PC-3 (cell line): ENCODE results near the gene FAM241B. TPM values are rescaled to one million over a fixed set of nuclear protein-coding genes. Genes with fewer than 3 reads are reported as not detected.
A peak's percentile ranks its signal among the peaks of the same experiment; 100 is the strongest.

Experiments used
- ATAC-seq: fragments of 200-7000 bp; cut with Tn5 transposase; 2 replicates; pipeline ENCODE4 v1.9.1; 2020; ENCODE audit warnings: mild to moderate bottlenecking, moderate library complexity
- BruUV-seq: library from RNA; stranded (reverse); fragments of 400-500 nt; replicated peaks from 2 replicates; lab custom pipeline; 2021; lab: Mats Ljungman, UMichigan
- CTCF ChIA-PET: fragments of 300-600 bp; sonication (Branson Sonifier 250); formaldehyde crosslinking; loops from one replicate; lab custom pipeline; 2022; ENCODE audit warnings: antibody characterized with exemption; lab: Charles Lee
- POLR2A ChIA-PET: fragments of 300-600 bp; sonication (Branson Sonifier 250); formaldehyde crosslinking; loops from one replicate; lab custom pipeline; 2022; ENCODE audit warnings: antibody characterized with exemption; ENCODE audit not compliant: unreplicated experiment; lab: Charles Lee
- DNase-seq: peaks from one replicate; pipeline ENCODE4 v3.0.0-alpha.2; 2015
- H2AFZ ChIP-seq: fragments of 300-600 bp; sonication (generic); 2 replicates; pipeline ENCODE4 v1.6.0; 2016; ENCODE audit warnings: antibody characterized with exemption, low read length
- H3F3A ChIP-seq: fragments of 300-600 bp; sonication (generic); one replicate; pipeline ENCODE4 v1.6.0; 2017; ENCODE audit warnings: antibody characterized with exemption, low read length, control low read depth, mild to moderate bottlenecking; ENCODE audit not compliant: unreplicated experiment
- H3K27ac ChIP-seq: fragments of 300-600 bp; sonication (generic); 2 replicates; pipeline ENCODE4 v1.5.1; 2016; ENCODE audit warnings: mild to moderate bottlenecking, low read length
- H3K27me3 ChIP-seq: fragments of 300-600 bp; sonication (generic); 2 replicates; pipeline ENCODE4 v1.6.1; 2016; ENCODE audit warnings: low read length, mixed read lengths
- H3K36me3 ChIP-seq: fragments of 300-600 bp; sonication (generic); 2 replicates; pipeline ENCODE4 v1.6.1; 2016; ENCODE audit warnings: low read depth, mixed run types, low read length, mixed read lengths
- H3K4me1 ChIP-seq: fragments of 300-600 bp; sonication (generic); 2 replicates; pipeline ENCODE4 v1.5.1; 2016; ENCODE audit warnings: low read length; ENCODE audit not compliant: insufficient read depth
- H3K4me2 ChIP-seq: fragments of 300-600 bp; sonication (generic); 2 replicates; pipeline ENCODE4 v1.6.0; 2016; ENCODE audit warnings: low read length
- H3K4me3 ChIP-seq: fragments of 300-600 bp; sonication (generic); 2 replicates; pipeline ENCODE4 v1.5.1; 2016; ENCODE audit warnings: mild to moderate bottlenecking, low read length, mixed read lengths
- H3K79me2 ChIP-seq: fragments of 300-600 bp; sonication (generic); 2 replicates; pipeline ENCODE4 v1.6.1; 2017; ENCODE audit warnings: low read length, mixed read lengths
- H3K9ac ChIP-seq: fragments of 300-600 bp; sonication (generic); 2 replicates; pipeline ENCODE4 v1.6.0; 2016; ENCODE audit warnings: mild to moderate bottlenecking, low read length
- H3K9me2 ChIP-seq: fragments of 300-600 bp; sonication (generic); replicated peaks from 2 replicates; pipeline ENCODE4 v1.6.1; 2016; ENCODE audit warnings: mixed run types, low read length, mixed read lengths
- H3K9me3 ChIP-seq: fragments of 300-600 bp; sonication (generic); 2 replicates; pipeline ENCODE4 v1.6.1; 2016; ENCODE audit warnings: low read length, mixed read lengths
- H4K20me1 ChIP-seq: fragments of 300-600 bp; sonication (generic); 2 replicates; pipeline ENCODE4 v1.6.1; 2016; ENCODE audit warnings: low read length, mixed read lengths
- CTCF ChIP-seq: fragments of 300-600 bp; sonication (generic); conservative IDR thresholded peaks from 2 replicates; pipeline ENCODE4 v1.5.1; 2017; ENCODE audit warnings: antibody characterized with exemption, low read depth, mild to moderate bottlenecking, low read length
- EZH2 ChIP-seq: fragments of 300-600 bp; sonication (generic); IDR thresholded peaks from one replicate; pipeline ENCODE4 v1.6.1; 2017; ENCODE audit warnings: antibody characterized with exemption, mild to moderate bottlenecking, low read length; ENCODE audit not compliant: unreplicated experiment
- EZH2phosphoT487 ChIP-seq: fragments of 300-600 bp; sonication (generic); IDR thresholded peaks from 2 replicates; pipeline ENCODE4 v1.6.1; 2018; ENCODE audit warnings: mild to moderate bottlenecking, antibody characterized with exemption, low read length, borderline replicate concordance
- intact Hi-C: fragments of 100-400 bp; cut with micrococcal nuclease; formaldehyde crosslinking; loops from 2 replicates; pipeline ENCODE4 v1.9.0; 2023
- total RNA-seq: library from RNA; depleted of rRNA; stranded (reverse); fragments of >200 nt; gene quantifications from 2 replicates; pipeline ENCODE4 v1.2.3, GENCODE V29; 2014

FAM241B gene
- total RNA-seq, 1 experiment from 2014 or later, result 45.4 TPM

GRCh38 chr10:69656742-69657269 lies 26.8 kb downstream of the FAM241B start:
- H3K4me2 ChIP-seq, result no peak overlapping the region
- H2AFZ ChIP-seq, result no peak overlapping the region
- H3K9me2 ChIP-seq, result no peaks in the 10 kb centered on the region
- CTCF ChIA-PET, result no interaction called here
- H3K36me3 ChIP-seq, result no peaks in the 10 kb centered on the region
- BruUV-seq, result no TSS peak
- H3K27ac ChIP-seq, result no peak overlapping the region
- H3K9ac ChIP-seq, result no peak overlapping the region
- H4K20me1 ChIP-seq, result no peaks in the 10 kb centered on the region
- intact Hi-C loops, result no loop called here
- H3F3A ChIP-seq, result no peaks in the 10 kb centered on the region
- no peak for TF ChIP-seq CTCF
- no peak for TF ChIP-seq EZH2phosphoT487
- no peak for TF ChIP-seq EZH2
- POLR2A ChIA-PET, result no interaction called here
- no peak; the same call in 1 of the 2 replicates for ATAC-seq
- H3K4me1 ChIP-seq, result no peaks in the 10 kb centered on the region
- DNase-seq, result peak; percentile 36
- H3K27me3 ChIP-seq, result peaks cover 58% of the 10 kb centered on the region
- no peaks in the 10 kb centered on the region for H3K9me3 ChIP-seq
- no peaks in the 10 kb centered on the region for H3K79me2 ChIP-seq
- H3K4me3 ChIP-seq, result no peak overlapping the region

GRCh38 chr10:69657430-69657829 lies 27.4 kb downstream of the FAM241B start:
- Histone ChIP-seq H3K9me3 (no peaks in the 10 kb centered on the region), H2AFZ (no peak overlapping the region), H3K4me1 (no peaks in the 10 kb centered on the region), H3K4me3 (no peak overlapping the region), H3K27me3 (peaks cover 64% of the 10 kb centered on the region), H3K36me3 (no peaks in the 10 kb centered on the region), H3K4me2 (no peak overlapping the region), H3F3A (no peaks in the 10 kb centered on the region), H3K9ac (no peak overlapping the region), H4K20me1 (no peaks in the 10 kb centered on the region), H3K79me2 (no peaks in the 10 kb centered on the region), H3K27ac (no peak overlapping the region), H3K9me2 (no peaks in the 10 kb centered on the region)
- no peak for ATAC-seq
- DNase-seq, result peak; percentile 19
- intact Hi-C loops, result no loop called here
- no TSS peak for BruUV-seq
- TF ChIP-seq EZH2, result no peak
- no peak for TF ChIP-seq CTCF
- TF ChIP-seq EZH2phosphoT487, result no peak
- ChIA-PET POLR2A (no interaction called here), CTCF (interaction anchor here (0.6 kb wide), 1 partner anchor 28 kb away, joined by 3 read pairs; no protein-coding TSS in a partner anchor)

- no peaks in the 10 kb centered on the region for H3F3A ChIP-seq
- H2AFZ ChIP-seq, result no peak overlapping the region
- TF ChIP-seq CTCF (no peak), EZH2phosphoT487 (no peak)
- intact Hi-C loops, result no loop called here
- H3K9me3 ChIP-seq, result no peaks in the 10 kb centered on the region
- DNase-seq (no peak), ATAC-seq (no peak)
- H3K4me2 ChIP-seq, result no peak overlapping the region
- ChIA-PET POLR2A (no interaction called here), CTCF (interaction anchor here (0.6 kb wide), 1 partner anchor 28 kb away, joined by 3 read pairs; no protein-coding TSS in a partner anchor)
- no peaks in the 10 kb centered on the region for H4K20me1 ChIP-seq
- no peaks in the 10 kb centered on the region for H3K4me1 ChIP-seq
- no peaks in the 10 kb centered on the region for H3K79me2 ChIP-seq
- BruUV-seq, result no TSS peak
- H3K27me3 ChIP-seq, result peaks cover 64% of the 10 kb centered on the region
- H3K9ac ChIP-seq, result no peak overlapping the region
- H3K9me2 ChIP-seq, result no peaks in the 10 kb centered on the region
- H3K36me3 ChIP-seq, result no peaks in the 10 kb centered on the region
- H3K27ac ChIP-seq, result no peak overlapping the region
- H3K4me3 ChIP-seq, result no peak overlapping the region
Observed at GRCh38 chr10:69657866-69658265, 27.8 kb downstream of the FAM241B start.
